ENCODE results near the gene LRG1.

GRCh38 chr19:4494691-4495064 lies 45.2 kb downstream of the LRG1 start:
- no peak for TF ChIP-seq EZH2phosphoT487 (IDR thresholded peaks at IDR 0.05)
- TF ChIP-seq, protein P1, sequence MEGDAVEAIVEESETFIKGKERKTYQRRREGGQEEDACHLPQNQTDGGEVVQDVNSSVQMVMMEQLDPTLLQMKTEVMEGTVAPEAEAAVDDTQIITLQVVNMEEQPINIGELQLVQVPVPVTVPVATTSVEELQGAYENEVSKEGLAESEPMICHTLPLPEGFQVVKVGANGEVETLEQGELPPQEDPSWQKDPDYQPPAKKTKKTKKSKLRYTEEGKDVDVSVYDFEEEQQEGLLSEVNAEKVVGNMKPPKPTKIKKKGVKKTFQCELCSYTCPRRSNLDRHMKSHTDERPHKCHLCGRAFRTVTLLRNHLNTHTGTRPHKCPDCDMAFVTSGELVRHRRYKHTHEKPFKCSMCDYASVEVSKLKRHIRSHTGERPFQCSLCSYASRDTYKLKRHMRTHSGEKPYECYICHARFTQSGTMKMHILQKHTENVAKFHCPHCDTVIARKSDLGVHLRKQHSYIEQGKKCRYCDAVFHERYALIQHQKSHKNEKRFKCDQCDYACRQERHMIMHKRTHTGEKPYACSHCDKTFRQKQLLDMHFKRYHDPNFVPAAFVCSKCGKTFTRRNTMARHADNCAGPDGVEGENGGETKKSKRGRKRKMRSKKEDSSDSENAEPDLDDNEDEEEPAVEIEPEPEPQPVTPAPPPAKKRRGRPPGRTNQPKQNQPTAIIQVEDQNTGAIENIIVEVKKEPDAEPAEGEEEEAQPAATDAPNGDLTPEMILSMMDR (IDR thresholded peaks at IDR 0.05), result no peak
- no peak for TF ChIP-seq EZH2 (IDR thresholded peaks at IDR 0.05)
